Liver (tissue), 9 donors: ENCODE measurements around the gene SURF6. TPM values are rescaled to one million over a fixed set of nuclear protein-coding genes. Genes with fewer than 3 reads are reported as not detected.

Experiments used
- DNase-seq: peaks from one replicate; pipeline ENCODE4 v3.0.0-alpha.2; 2017; ENCODE audit warnings: low spot score
- H3K27ac ChIP-seq, 2 donors: one replicate each; pipeline ENCODE4 v1.7.0; 2013; ENCODE audit warnings: inconsistent platforms in 2 of 2, low read length in 2 of 2, control low read depth in 1 of 2, low read depth in 1 of 2, mild to moderate bottlenecking in 1 of 2
- H3K27me3 ChIP-seq, 4 donors: one replicate each; pipeline versions ENCODE4 v1.6.1 to v1.7.0; 2013; ENCODE audit warnings: low read length in 3 of 4, inconsistent platforms in 1 of 4, mild to moderate bottlenecking in 1 of 4, moderate library complexity in 1 of 4; ENCODE audit not compliant: control insufficient read depth in 4 of 4, insufficient read depth in 4 of 4
- H3K36me3 ChIP-seq, 4 donors: one replicate each; pipeline versions ENCODE4 v1.6.1 to v1.7.0; 2013; ENCODE audit warnings: low read length in 3 of 4, mild to moderate bottlenecking in 3 of 4, low read depth in 1 of 4, moderate library complexity in 1 of 4; ENCODE audit not compliant: control insufficient read depth in 4 of 4, insufficient read depth in 3 of 4
- H3K4me1 ChIP-seq, 4 donors: one replicate each; pipeline versions ENCODE4 v1.6.1 to v1.7.0; 2013; ENCODE audit warnings: low read length in 3 of 4, mild to moderate bottlenecking in 3 of 4, moderate library complexity in 1 of 4; ENCODE audit not compliant: control insufficient read depth in 4 of 4, insufficient read depth in 4 of 4
- H3K4me3 ChIP-seq, 3 donors: one replicate each; pipeline versions ENCODE4 v1.6.1 to v1.7.0; 2013; ENCODE audit warnings: low read length in 3 of 3, control low read depth in 1 of 3, low read depth in 1 of 3, mild to moderate bottlenecking in 1 of 3
- H3K9ac ChIP-seq, 2 donors: one replicate each; pipeline ENCODE4 v1.7.0; 2013; ENCODE audit warnings: low read length in 2 of 2, mild to moderate bottlenecking in 2 of 2, moderate library complexity in 2 of 2, control low read depth in 1 of 2, low read depth in 1 of 2
- H3K9me3 ChIP-seq, 4 donors: one replicate each; pipeline versions ENCODE4 v1.6.1 to v1.7.0; 2013; ENCODE audit warnings: low read length in 3 of 4; ENCODE audit not compliant: control insufficient read depth in 4 of 4
- EGR1 ChIP-seq, 2 donors: IDR thresholded peaks; 2 replicates each; pipeline ENCODE4 v1.6.1; 2016 to 2018; ENCODE audit warnings: antibody characterized with exemption in 2 of 2, low read depth in 2 of 2
- GABPA ChIP-seq, 2 donors: IDR thresholded peaks in 1 of 2; conservative IDR thresholded peaks in 1 of 2; 2 replicates each; pipeline ENCODE4 v1.6.1; 2016; ENCODE audit warnings: antibody characterized with exemption in 2 of 2, mild to moderate bottlenecking in 1 of 2, moderate library complexity in 1 of 2
- HNF4A ChIP-seq, 2 donors: conservative IDR thresholded peaks; 2 replicates each; pipeline ENCODE4 v1.6.1; 2016; ENCODE audit warnings: antibody characterized with exemption in 2 of 2, mild to moderate bottlenecking in 2 of 2
- HNF4G ChIP-seq: IDR thresholded peaks from 2 replicates; pipeline ENCODE4 v1.6.1; 2016; ENCODE audit warnings: antibody characterized with exemption
- MAX ChIP-seq: IDR thresholded peaks from 2 replicates; pipeline ENCODE4 v1.6.1; 2016; ENCODE audit warnings: antibody characterized with exemption
- RAD21 ChIP-seq, 2 donors: IDR thresholded peaks; 2 replicates each; pipeline ENCODE4 v1.6.1; 2016; ENCODE audit warnings: antibody characterized with exemption in 2 of 2, mild to moderate bottlenecking in 2 of 2
- REST ChIP-seq: IDR thresholded peaks from 2 replicates; pipeline ENCODE4 v1.6.1; 2016; ENCODE audit warnings: antibody characterized with exemption, mild to moderate bottlenecking
- SP1 ChIP-seq: IDR thresholded peaks from 2 replicates; pipeline ENCODE4 v1.6.1; 2018; ENCODE audit warnings: antibody characterized with exemption, mild to moderate bottlenecking
- TAF1 ChIP-seq: conservative IDR thresholded peaks from 2 replicates; pipeline ENCODE4 v1.6.1; 2016; ENCODE audit warnings: antibody characterized with exemption, mild to moderate bottlenecking
- ZBTB33 ChIP-seq: IDR thresholded peaks from 2 replicates; pipeline ENCODE4 v1.6.1; 2016; ENCODE audit warnings: antibody characterized with exemption
- WGBS: extraction: QIAGEN DNeasy Blood & Tissue Kit; methylation state at CpG from one replicate; pipeline ENCODE4 v1.1.7; 2013; 5-methylcytosine and 5-hydroxymethylcytosine counted together
- polyA plus RNA-seq, 2 donors: library from polyadenylated mRNA; stranded (reverse) in 1 of 2; unstranded in 1 of 2; fragments of 200-250 nt in 1 of 2; fragments of >200 nt in 1 of 2; fragmentation: Nextera tagmentation in 1 of 2; extraction: Ambion mirVana in 1 of 2; gene quantifications; one replicate each; pipeline versions ENCODE4 v1.2.1 to v1.2.3, GENCODE V29; 2013 to 2015
- total RNA-seq, 2 donors: library from RNA; depleted of rRNA; stranded (reverse); fragments of >200 nt; gene quantifications; one replicate each; pipeline ENCODE4 v1.2.3, GENCODE V29; 2014
- donor health status: healthy.
- donor health status: healthy.
- donor health status: healthy.
- donor health status: healthy.
- donor health status: healthy.

The SURF6 gene
- total and polyA plus RNA-seq, 4 donors = 4.1 to 12.9 (median 7.2) TPM

- Histone ChIP-seq H3K27me3 (no peaks in the 10 kb centered on the region), H3K4me3 (no peak overlapping the region), H3K27ac (no peak overlapping the region), H3K4me1 (no peaks in the 10 kb centered on the region), H3K36me3 (no peaks in the 10 kb centered on the region), H3K9me3 (no peaks in the 10 kb centered on the region), H3K9ac (no peak overlapping the region)
- no peak for TF ChIP-seq MAX
- no peak for TF ChIP-seq RAD21 (IDR thresholded peaks at IDR 0.05)
- TF ChIP-seq TAF1 = no peak
- no peak for TF ChIP-seq SP1
- no peak for DNase-seq
- WGBS = 74% methylated on average over 31 of the region's 31 CpGs
These were observed 29.5 kb downstream of the SURF6 start for GRCh38 chr9:133306242-133307204.

- H3K9ac ChIP-seq = no peak overlapping the region
- no peak overlapping the region for H3K27ac ChIP-seq
- TF ChIP-seq TAF1 (no peak), ZBTB33 (no peak), HNF4A (conservative IDR thresholded peaks at IDR 0.05) (no peak), GABPA (IDR thresholded peaks at IDR 0.05 in 1 of 2, conservative IDR thresholded peaks at IDR 0.05 in 1 of 2) (no peak), EGR1 (IDR thresholded peaks at IDR 0.05; ENCODE audit: low read depth in 2 of 2) (no peak), HNF4G (no peak), REST (no peak)
- no peaks in the 10 kb centered on the region for H3K36me3 ChIP-seq
- 88% methylated on average over 23 of the region's 23 CpGs for WGBS
- H3K9me3 ChIP-seq = no peaks in the 10 kb centered on the region
- H3K4me3 ChIP-seq = no peak overlapping the region
- H3K4me1 ChIP-seq = no peaks in the 10 kb centered on the region
- no peak for DNase-seq
- no peaks in the 10 kb centered on the region for H3K27me3 ChIP-seq
These were observed 30.3 kb downstream of the SURF6 start for GRCh38 chr9:133305731-133306130.
